ENCODE data around the gene PPCS.
"Not testable (repeated sequence)": the region's sequence is repeated elsewhere in the genome, so short reads cannot be mapped to it uniquely, and the experiment has no call there.

PPCS gene

DNA sequence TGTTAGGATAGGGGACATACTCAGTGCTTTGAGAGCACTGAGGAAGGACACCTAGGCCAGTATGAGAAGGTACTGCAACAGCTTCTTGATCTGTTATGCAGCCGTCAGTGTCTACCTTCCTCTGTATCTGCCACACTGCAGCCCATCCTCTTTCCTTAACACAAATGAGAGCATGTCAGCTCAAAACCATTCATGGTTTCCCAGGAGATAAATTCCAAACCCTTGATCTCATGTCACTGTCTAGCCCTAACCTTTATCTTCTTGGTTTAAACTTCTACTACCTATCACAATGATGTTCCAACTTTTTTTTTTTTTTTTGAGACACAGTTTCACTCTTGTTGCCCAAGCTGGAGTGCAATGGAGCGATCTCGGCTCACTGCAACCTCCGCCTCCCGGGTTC is 1.9 kb upstream of the PPCS start:
- no peak for DNase-seq

DNA sequence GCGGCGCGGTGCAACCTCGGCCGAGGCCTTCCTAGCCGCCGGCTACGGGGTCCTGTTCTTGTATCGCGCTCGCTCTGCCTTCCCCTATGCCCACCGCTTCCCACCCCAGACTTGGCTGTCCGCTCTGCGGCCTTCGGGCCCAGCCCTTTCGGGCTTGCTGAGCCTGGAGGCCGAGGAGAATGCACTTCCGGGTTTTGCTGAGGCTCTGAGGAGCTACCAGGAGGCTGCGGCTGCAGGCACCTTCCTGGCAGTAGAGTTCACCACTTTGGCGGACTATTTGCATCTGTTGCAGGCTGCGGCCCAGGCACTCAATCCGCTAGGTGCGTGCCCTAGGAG is 379 bp downstream of the PPCS start:
- DNase-seq: peak; percentile 29

DNA sequence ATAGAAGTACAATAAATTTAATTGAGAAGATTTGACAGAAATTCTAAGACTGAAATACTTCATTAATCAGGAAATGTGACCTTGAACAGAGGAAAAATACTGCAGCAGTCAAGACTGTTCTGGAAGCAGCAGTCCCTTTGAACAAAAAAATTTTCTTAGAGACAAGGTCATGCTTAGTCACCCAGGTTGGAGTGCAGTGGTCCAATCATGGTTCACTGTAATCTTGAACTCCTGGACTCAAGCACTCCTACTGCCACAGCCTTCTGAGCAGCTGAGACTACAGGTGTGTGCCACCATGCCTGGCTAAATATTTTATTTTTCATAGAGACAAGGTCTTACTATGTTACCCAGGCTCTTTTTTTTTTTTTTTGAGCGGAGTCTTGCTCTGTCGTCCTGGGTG is 4.9 kb downstream of the PPCS start:
- DNase-seq: no peak

- DNase-seq: no peak
These were observed 6.8 kb downstream of the PPCS start, which contains the start of gene CCDC30 for GRCh38 chr1:42462828-42463763. Gene CCDC30 (plus strand): TSS chr1:42463286. CDS start chr1:42480552, 17,266 bp downstream.

DNA sequence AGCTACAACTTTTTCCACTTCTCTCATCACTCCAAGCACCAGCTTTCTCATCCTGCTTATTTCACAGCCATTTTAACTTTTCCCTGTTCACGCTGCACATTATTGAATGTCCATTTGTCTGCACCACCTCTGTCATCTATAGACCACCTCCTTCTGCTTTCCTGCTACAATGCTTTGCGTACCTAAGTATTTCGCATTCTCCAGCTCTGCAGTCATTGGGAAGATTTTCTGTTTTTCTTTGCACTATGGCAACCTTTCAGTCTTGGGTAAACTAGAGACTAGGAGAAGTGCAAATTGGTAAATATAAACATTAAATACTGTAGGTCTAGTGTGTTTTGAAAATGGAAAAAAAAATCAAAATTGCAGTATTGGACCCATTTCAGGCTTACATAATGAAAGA is 7.6 kb downstream of the PPCS start:
- no peak for DNase-seq

DNA sequence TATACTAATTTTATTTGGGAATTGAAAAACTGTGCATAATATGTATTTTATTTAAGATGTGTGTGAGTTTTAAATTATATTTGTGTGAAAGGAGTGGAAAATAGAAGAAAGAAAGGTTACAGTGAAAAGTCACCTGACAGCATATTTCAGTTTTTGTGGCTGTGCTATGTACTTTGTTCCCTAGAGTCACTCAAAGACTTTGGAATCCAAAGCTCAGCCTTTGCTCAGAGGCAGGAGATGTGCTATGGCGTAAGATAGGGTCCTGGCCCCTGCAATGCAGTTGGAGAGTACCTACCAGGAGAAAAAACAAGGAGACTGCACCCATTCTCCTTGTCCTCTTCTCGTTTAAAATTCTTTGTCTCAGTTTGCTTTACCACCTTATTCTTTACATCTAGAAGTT is 9.7 kb downstream of the PPCS start:
- no peak for DNase-seq

DNA sequence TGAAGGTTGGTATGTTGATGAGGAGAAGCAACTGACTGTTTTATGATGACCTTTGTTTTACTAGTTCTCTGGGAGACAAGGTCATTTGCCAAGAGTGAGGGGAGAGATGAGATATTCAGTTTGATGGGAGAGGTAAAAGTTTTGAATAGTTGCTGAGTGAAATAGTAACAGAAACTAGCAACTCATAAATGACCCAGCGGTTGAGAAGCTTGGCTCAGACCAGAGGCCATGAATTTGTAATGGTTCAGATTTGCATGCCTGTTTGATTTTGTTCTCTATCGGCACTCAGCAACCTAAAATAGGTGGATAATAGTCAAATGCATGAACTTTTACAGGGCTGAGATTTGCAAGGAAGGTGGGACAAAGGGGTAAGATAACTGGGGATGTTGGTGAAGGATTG is 13.4 kb downstream of the PPCS start:
- DNase-seq: no peak

DNA sequence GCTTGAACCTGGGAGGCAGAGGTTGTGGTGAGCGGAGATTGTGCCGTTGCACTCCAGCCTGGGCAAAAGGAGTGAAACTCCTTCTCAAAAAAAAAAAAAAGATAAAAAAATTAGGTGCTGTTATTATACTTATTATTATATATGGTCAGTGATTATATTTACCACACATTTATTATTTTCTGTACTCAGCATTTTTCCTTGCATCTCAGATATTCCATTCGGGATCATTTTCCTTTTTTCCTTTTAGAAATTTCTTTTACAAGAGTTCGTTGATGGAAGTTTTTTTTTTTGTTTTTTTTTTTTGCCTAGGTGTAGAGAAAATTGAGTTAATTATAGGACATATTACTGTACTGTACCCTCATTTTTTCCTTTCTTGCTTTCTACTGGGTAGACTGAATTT is 20.3 kb downstream of the PPCS start:
- DNase-seq: no peak

DNA sequence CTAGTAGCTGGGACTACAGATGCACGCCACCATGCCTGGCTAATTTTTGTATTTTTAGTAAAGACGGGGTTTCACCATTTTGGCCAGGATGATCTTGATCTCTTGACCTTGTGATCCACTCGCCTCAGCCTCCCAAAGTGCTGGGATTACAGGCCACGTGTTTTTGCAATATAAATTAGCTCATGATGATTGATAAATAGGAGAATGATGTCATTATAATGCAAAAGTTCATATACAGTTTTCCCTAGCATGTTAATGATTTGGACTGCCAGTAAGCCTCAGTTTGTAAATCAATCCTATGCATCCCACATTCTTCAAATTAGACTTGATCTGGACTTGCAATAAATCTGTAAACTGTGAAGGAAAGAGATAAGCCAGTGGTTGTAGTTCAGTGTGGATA is 21.0 kb downstream of the PPCS start:
- DNase-seq: not testable (repeated sequence)

GRCh38 chr1:42477775-42478174 is 21.4 kb downstream of the PPCS start:
- DNase-seq: no peak

DNA sequence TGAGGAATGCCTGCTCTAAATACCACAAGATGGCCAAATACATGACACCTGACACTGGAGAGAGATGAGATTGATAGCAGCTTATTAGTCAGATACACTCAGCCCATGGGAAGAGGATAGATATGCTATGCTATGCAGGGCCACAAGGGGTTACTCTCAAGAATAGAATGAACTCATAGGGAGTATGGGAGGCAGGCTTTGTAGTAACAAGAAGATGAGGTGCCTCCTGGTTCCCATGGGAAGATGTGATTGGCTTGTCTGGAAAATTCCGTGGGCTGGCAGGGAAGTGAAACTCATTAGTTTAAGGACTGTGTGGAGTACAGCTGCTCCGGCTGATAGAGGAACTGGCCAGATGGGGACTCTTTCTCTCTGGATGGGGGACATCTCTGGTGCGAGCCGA is 23.3 kb downstream of the PPCS start:
- no peak for DNase-seq

GRCh38 chr1:42480921-42481320 is 24.6 kb downstream of the PPCS start:
- no peak for DNase-seq

GRCh38 chr1:42482635-42483153 is 26.4 kb downstream of the PPCS start:
- no peak for DNase-seq

- DNase-seq: no peak
These were observed 28.0 kb downstream of the PPCS start for GRCh38 chr1:42484382-42484781.

DNA sequence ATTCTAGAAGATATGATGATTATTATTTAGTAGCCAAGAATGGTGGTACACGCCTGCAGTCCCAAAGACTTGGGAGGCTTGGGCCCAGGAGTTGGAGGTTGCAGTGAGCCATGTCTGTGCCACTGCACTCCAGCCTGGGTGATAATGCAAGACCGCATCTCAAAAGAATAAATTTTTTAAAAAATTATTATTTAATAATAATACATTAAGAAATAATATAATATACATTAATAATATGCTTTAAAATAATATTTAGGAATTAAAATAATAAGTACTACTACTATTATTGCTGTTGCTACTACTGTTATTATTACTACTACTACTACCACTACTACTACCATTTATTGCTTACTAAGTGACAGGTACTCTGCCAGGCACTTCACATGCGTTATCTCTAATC is 33.9 kb downstream of the PPCS start:
- no peak for DNase-seq

- not testable (repeated sequence) for DNase-seq
These were observed 45.7 kb downstream of the PPCS start for GRCh38 chr1:42502031-42502430.

DNA sequence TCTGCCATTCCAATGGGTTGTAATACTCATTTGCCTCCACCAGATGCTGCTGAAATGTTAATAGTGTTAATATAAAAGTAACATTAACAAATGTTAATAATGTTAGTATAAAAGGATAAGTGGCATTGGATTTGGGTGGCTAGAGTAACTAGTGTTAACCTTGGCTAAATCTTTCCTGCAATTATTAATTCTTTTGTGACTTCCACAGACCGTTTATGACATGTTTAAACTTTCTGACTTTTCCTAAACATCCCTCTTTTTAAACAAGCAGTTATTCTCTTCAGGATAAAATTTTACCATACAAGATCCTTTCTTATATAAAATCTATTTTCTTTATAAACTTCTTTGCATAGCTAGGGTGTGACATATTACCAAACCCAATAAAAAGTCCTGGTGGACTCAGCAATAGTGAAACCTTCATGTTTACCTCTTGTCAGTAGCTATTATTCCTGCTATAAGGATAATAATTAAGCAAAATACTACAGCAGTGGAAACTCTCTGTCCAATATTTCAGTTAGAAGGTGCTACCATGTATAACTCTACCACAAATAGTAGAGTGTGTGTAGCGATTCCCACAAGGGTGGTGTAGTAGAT is 48.3 kb downstream of the PPCS start:
- DNase-seq: no peak

DNA sequence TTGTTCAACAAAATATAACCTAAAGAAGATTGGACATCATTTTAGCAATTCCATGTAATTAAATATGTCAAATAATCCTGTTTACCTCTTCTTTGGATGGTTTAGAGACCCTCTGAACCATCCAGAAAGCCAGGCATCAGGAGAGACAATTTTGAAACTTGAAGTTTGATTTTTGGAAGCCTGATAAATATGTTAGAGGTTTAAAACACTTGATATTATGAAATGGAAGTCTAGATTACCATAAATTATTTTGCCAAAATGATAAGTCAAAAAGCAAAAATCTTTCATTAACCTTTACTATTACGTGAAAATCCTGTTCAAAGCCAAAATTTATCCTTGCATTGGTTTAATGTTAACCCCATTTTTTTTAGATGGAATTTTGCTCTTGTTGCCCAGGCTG is 50.2 kb downstream of the PPCS start:
- no peak for DNase-seq

All from GF-D8 (cell line).